ENCODE data around the gene ADH4. TPM values are rescaled to one million over a fixed set of nuclear protein-coding genes. Genes with fewer than 3 reads are reported as not detected.
"Not testable (repeated sequence)": the region's sequence is repeated elsewhere in the genome, so short reads cannot be mapped to it uniquely, and the experiment has no call there.

Gene ADH4
- total RNA-seq, 4 donors from 2014 or later, result 0.57 to 8.0 (median 0.75) TPM

GRCh38 chr4:99102634-99103033 is 41.5 kb downstream of the ADH4 start:
- Histone ChIP-seq H3K4me1 (peaks cover 0 to 31% (median 6%) of the 10 kb centered on the region in 4 donors), H3K27ac (replicated peaks in 1 of 4) (no peak overlapping the region), H3K9me3 (no peaks in the 10 kb centered on the region), H3K27me3 (no peaks in the 10 kb centered on the region), H3K4me3 (no peak overlapping the region), H3K36me3 (no peaks in the 10 kb centered on the region)
- intact Hi-C loops (cut with DNase I), result no loop called here
- DNase-seq (ENCODE audit: extremely low spot score), result peak; percentile 53
- WGBS, result 93% methylated on average over 2 of the region's 2 CpGs
- TF ChIP-seq POLR2AphosphoS5 (IDR thresholded peaks at IDR 0.05) (no peak), CTCF (IDR thresholded peaks at IDR 0.05) (no peak), EP300 (IDR thresholded peaks at IDR 0.05) (no peak), POLR2A (IDR thresholded peaks at IDR 0.05; ENCODE audit: low read depth) (no peak)

- intact Hi-C loops (cut with DNase I), result no loop called here
- Histone ChIP-seq H3K36me3 (no peaks in the 10 kb centered on the region), H3K27me3 (no peaks in the 10 kb centered on the region), H3K9me3 (no peaks in the 10 kb centered on the region), H3K27ac (replicated peaks in 1 of 4) (no peak overlapping the region), H3K4me1 (peaks cover 0 to 31% (median 6%) of the 10 kb centered on the region in 4 donors), H3K4me3 (no peak overlapping the region)
- TF ChIP-seq EP300 (IDR thresholded peaks at IDR 0.05), result no peak
- no peak for DNase-seq (ENCODE audit: extremely low spot score)
- WGBS, result 93% methylated on average over 1 of the region's 1 CpG
Measured at GRCh38 chr4:99100876-99101275, 43.2 kb downstream of the ADH4 start.

GRCh38 chr4:99099814-99100213 is 44.3 kb downstream of the ADH4 start:
- WGBS, result 72% methylated on average over 5 of the region's 5 CpGs
- peaks cover 0 to 31% (median 6%) of the 10 kb centered on the region in 4 donors for H3K4me1 ChIP-seq
- H3K36me3 ChIP-seq; H3K4me3 ChIP-seq; intact Hi-C loops (cut with DNase I); H3K27me3 ChIP-seq; H3K27ac ChIP-seq (replicated peaks in 1 of 4); H3K9me3 ChIP-seq; DNase-seq (ENCODE audit: extremely low spot score): not testable (repeated sequence)

- H3K36me3 ChIP-seq, result no peaks in the 10 kb centered on the region
- TF ChIP-seq POLR2AphosphoS5 (IDR thresholded peaks at IDR 0.05) (no peak), EP300 (IDR thresholded peaks at IDR 0.05) (no peak), CTCF (IDR thresholded peaks at IDR 0.05) (no peak), POLR2A (IDR thresholded peaks at IDR 0.05; ENCODE audit: low read depth) (no peak)
- no peaks in the 10 kb centered on the region for H3K9me3 ChIP-seq
- no peak overlapping the region for H3K4me3 ChIP-seq
- no peak overlapping the region for H3K27ac ChIP-seq (replicated peaks in 1 of 4)
- DNase-seq (ENCODE audit: extremely low spot score), result no peak
- peaks cover 0 to 29% (median 6%) of the 10 kb centered on the region in 4 donors for H3K4me1 ChIP-seq
- intact Hi-C loops (cut with DNase I), result no loop called here
- 97% methylated on average over 6 of the region's 12 CpGs for WGBS
- no peaks in the 10 kb centered on the region for H3K27me3 ChIP-seq
Measured at GRCh38 chr4:99099311-99099710, 44.8 kb downstream of the ADH4 start.

- H3K27me3 ChIP-seq; DNase-seq (ENCODE audit: extremely low spot score); intact Hi-C loops (cut with DNase I); H3K36me3 ChIP-seq; H3K9me3 ChIP-seq: not testable (repeated sequence)
- Histone ChIP-seq H3K4me1 (peaks cover 7 to 43% (median 31%) of the 10 kb centered on the region in 4 donors), H3K27ac (replicated peaks in 1 of 4) (peak overlapping the region; percentile 90 to 96 (median 94)), H3K4me3 (peak overlapping the region in 3 of 4 donors; percentile 19 to 81 (median 68))
- WGBS, result 63% methylated on average over 2 of the region's 2 CpGs
Measured at GRCh38 chr4:99091841-99092240, 52.3 kb downstream of the ADH4 start.

- intact Hi-C loops (cut with DNase I), result no loop called here
- Histone ChIP-seq H3K4me3 (peak overlapping the region; percentile 68 to 81 (median 74)), H3K27me3 (no peaks in the 10 kb centered on the region), H3K4me1 (peaks cover 7 to 49% (median 37%) of the 10 kb centered on the region in 4 donors), H3K36me3 (no peaks in the 10 kb centered on the region), H3K27ac (replicated peaks in 1 of 4) (peak overlapping the region; percentile 90 to 96 (median 94)), H3K9me3 (no peaks in the 10 kb centered on the region)
- DNase-seq (ENCODE audit: extremely low spot score), result no peak
- 37% methylated on average over 2 of the region's 2 CpGs for WGBS
- TF ChIP-seq POLR2AphosphoS5 (IDR thresholded peaks at IDR 0.05) (no peak), CTCF (IDR thresholded peaks at IDR 0.05) (no peak), EP300 (IDR thresholded peaks at IDR 0.05) (no peak), POLR2A (IDR thresholded peaks at IDR 0.05; ENCODE audit: low read depth) (no peak)
Measured at GRCh38 chr4:99091216-99091575, 52.9 kb downstream of the ADH4 start.

Measured in esophagus muscularis mucosa (tissue), 4 donors.